Left kidney (tissue), 2 donors: ENCODE data around the gene EMP3. TPM values are rescaled to one million over a fixed set of nuclear protein-coding genes. Genes with fewer than 3 reads are reported as not detected.

Source experiments
- DNase-seq: peaks from one replicate; pipeline ENCODE4 v3.0.0-alpha.2; 2013
- polyA plus RNA-seq: library from polyadenylated mRNA; unstranded; fragments of 120-200 nt; gene quantifications from one replicate; pipeline ENCODE4 v1.2.1, GENCODE V29; 2013; ENCODE audit not compliant: insufficient read length

Gene EMP3
- polyA plus RNA-seq, 1 donor: 62.3 TPM

- no peak for DNase-seq
Measured at GRCh38 chr19:48342841-48343540, 17.6 kb downstream of the EMP3 start.

DNA sequence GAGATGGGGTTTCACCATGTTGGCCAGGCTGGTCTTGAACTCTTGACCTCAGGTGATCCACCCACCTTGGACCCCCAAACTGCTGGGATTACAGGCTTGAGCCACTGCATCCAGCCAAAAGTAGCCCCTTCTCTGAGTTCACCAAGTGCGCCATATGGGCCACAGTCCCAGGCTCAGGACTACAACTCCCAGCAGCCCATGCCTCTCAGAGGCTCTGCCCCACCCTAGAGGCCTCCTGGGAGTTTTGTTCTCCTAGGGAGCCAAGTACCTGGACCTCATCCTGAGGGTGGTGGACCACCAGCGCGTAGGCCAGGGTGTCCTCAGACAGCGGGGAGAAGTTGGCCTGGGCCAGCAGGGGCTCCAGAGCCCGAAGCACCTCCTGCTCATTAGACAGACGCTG lies 19.5 kb downstream of the EMP3 start:
- DNase-seq: no peak

DNA sequence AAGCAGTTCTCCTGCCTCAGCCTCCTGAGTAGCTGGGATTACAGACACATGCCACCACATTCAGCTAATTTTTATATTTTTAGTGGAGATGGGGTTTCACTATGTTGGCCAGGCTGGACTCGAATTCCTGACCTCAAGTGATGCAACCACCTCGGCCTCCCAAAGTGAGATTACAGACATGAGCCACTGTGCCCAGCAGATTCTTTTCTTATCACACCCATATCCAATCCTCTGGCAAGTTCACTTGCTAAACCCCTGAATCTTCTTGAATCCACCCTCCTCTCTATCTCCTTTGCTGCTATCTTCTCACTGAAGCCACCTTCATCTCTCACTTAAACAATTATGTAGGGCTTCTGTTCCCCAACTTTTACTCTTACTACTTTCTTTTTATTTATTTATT lies 20.8 kb downstream of the EMP3 start:
- no peak for DNase-seq

DNA sequence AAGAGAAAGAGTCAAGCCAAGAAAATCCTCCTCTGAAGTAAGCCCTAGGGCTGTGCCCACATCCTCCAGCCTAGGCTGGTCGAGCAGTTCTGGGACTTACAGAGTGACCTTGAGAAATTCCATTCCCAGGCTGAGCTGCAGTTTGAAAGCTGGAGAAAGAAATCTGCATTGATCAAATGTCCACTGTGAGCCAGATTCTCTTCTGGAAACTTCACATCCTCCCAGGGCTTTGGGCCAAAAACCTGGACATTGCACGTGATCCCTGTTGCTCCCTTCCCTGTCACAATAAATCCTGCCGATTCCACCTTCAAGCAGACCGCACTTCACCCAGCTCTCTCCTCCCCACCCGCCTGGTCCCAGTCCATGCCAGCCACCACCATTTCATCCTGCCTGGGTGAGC lies 22.7 kb downstream of the EMP3 start:
- DNase-seq: no peak

DNA sequence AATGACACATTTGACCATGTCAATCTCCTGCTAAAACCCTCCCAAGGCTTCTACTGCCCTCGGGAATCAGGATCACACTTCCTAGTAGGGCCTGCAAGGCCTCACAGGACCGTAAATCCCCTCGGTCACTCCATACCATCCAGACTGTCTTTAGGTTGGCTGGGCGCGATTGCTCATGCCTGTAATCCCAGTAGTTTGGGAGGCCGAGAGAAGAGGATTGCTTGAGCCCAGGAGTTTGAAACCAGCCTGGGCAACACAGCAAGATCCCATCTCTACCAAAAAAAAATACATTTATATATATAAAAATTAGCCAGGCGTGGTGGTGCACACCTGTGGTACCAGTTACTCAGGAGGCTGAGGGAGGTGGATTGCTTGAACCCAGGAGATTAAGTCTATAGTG lies 23.4 kb downstream of the EMP3 start:
- DNase-seq: no peak

GRCh38 chr19:48350856-48351255 lies 25.5 kb downstream of the EMP3 start:
- no peak for DNase-seq

DNA sequence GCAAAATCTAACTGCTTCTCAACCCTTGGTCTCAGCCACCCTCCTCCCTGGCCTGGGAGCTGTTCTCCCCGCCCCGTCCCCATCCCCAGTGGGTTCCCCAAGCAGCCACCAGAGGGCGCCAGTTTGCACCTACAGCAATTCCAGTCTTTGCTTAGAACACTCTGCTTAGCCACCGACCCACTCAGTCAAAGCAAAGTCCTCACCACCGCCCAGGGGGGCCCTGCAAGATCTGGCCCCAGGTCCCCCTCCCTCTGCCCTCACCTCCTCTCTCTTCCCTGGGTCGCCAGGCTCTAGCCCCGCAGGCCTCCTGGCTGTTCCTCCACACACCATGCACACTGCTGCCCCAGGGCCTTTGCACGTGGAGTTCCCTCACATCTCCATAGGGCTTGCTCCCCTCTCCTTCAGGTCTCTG lies 26.0 kb downstream of the EMP3 start:
- no peak for DNase-seq

GRCh38 chr19:48353677-48354076 lies 28.3 kb downstream of the EMP3 start:
- no peak for DNase-seq

DNA sequence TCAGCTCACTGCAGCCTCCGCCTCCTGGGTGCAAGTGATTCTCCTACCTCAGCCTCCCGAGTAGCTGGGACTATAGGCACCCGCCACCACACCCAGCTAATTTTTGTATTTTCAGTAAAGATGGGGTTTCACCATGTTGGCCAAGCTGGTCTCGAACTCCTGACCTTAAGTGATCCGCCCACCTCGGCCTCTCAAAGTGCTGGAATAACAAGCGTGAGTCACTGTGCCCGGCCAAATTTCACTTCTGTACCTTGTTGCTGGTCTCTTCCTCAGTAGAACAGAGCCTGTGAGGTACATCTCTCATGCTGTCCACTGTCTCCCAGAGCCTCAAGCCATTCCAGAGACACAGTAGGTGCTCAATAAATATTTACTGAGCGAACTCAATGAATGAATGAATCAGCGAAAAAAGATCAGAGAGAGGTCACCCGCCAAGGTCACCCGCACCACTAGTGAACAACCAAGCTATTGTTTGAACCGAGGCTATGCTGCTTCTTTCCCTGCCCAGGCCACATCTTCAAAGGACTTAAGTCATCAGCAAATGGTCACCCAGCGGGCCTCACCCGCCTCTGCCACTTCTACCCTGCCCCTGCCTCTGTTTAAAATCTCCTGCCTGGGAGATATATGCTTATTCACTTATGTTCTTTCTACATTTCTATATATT lies 29.1 kb downstream of the EMP3 start:
- no peak for DNase-seq

DNA sequence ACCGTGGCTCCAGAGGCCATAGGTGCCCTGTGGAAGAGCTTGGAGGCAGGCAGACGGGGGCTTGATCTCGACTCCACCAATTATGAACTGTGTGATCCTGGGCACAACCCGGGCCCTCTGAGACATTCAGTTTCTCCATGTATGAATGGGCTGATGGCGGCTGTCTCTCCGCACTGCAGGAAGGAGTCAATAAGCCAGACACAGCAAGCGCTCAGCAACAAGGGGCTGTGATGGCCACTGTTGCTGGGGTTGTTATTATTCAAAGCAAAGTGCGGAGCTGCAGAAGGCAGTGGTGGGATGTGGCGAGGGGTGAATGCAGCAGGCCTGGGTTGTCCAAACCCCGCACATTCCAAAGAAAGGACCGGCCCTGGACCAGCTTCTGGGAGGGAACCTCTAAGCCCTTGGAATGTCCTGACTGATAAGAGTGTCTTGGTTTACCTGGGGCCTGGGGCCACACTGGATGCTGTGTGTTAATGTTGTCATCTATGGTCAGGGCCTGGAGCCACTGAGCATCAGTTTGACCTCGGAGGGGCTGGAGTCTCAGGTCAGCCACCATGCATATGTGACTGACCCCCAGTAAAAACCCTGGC lies 30.1 kb downstream of the EMP3 start:
- DNase-seq: no peak

GRCh38 chr19:48359123-48359522 lies 33.8 kb downstream of the EMP3 start:
- no peak for DNase-seq

DNA sequence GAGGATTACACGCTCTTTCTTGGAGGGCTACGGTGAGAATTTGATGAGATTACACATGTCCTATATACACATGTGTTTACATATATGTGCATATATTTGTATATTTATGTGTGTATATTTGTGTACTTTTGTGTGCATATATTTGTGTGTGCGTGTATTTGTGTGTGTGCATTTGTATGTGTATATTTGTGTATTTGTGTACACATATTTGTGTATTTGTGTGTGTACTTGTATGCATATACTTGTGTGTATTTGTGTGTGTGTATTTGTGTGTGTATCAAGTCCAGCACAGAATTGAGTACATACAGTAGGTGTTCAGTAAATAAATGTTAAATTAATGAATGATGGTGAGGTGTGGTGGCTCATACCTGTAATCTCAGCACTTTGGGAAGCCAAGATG lies 36.6 kb downstream of the EMP3 start:
- DNase-seq: no peak

DNA sequence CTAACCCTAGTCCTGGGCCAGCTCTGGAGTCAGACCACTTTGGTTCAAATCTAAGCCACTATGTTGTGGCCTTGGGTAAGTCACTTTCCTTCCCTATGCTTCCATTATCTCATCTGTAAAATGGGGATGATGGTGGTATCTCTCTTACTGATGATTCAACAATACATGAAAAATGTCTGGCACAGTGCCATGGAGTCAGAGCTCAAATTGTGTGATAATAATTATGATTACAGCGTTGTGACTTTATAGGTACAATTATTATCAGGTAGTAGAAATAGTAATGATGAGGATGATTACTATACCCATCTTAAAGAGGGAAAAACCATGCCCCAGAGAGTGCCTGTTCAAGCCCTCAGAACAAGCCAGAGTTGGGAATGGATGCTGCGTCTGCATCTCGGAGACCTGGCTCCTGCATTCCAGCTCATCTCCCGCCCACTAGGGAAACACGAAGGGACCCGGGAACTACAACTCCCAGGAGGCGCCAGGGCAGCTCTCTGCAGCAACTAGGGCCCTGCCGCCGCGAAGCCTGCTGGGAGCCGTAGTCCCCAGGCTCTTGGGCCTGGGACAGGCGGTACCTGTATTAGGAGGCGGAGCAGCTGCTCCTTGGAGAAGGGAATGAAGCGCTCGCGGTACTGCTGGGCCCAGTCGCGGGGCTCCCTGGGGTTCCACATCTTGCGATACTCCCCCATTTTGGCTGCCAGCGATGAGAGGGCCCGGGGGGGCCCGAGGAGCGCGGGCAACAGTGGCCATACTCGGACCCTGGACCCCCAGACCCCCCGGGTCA lies 37.6 kb downstream of the EMP3 start:
- DNase-seq: peak; percentile 93

- no peak for DNase-seq
Measured at GRCh38 chr19:48363500-48363809, 38.1 kb downstream of the EMP3 start.

- peak; percentile 100 for DNase-seq
Measured at GRCh38 chr19:48363810-48364597, 38.7 kb downstream of the EMP3 start, which contains the start of the genes SYNGR4 and TMEM143. Gene SYNGR4 (plus strand): TSS chr19:48364367. CDS start chr19:48365843, 1,476 bp downstream. Gene TMEM143 (minus strand): TSS chr19:48363940. CDS start chr19:48363920, 20 bp downstream.

DNA sequence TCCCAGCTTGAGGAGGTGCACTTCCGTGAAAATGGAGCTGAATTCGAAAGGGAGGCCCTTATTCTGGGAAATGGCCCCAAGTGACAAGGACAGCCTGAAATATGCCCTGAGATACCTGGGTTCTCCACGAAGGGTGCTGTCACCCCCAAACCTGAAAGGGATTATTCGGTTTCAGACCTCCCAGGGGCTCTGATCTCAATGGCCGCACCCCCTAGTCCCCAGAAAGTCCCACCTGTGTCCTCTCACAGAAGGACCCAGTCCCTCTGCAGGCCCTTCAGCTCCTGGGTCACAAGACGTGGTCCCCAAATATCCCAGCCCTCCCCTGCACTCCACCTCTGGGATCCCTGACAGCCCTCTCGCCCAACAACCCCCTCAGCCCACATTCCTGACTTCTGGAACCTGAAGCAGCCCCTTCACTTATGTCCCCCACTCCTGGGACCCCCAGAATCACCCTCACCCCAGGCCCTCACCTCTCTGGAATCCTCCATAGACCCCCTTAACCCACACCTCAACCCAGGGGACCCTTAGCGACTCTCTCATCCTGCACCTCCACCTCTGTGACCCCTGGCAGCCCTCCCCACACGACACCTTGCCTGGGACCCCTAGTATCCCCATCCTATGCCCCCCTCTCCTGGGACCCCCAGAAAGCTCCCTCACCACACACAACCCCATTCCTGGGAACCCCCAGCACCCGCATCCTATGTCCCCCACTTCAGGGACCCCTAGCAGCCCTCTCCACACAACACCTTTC lies 39.4 kb downstream of the EMP3 start:
- DNase-seq: no peak

GRCh38 chr19:48365602-48366001 lies 40.2 kb downstream of the EMP3 start:
- DNase-seq: no peak

DNA sequence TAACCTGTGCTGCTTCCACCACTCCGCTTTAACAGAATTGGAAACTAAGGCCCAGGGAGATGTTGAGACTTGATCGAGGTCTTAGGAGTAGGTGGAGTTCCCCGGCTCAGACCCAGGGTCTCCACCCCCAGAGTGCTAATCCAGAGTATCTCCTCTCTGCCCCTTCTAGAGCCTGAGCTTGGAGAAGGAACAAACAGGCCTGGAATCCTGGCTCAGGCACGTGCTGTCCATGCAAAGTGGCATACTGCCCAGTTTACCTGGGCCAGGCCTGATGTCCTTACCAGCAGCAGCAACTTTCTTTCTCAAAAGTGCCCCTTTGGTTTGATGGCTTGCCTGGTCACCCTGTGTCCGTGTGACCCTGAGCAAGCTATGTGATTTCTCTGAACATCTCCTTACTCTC lies 42.5 kb downstream of the EMP3 start:
- no peak for DNase-seq

DNA sequence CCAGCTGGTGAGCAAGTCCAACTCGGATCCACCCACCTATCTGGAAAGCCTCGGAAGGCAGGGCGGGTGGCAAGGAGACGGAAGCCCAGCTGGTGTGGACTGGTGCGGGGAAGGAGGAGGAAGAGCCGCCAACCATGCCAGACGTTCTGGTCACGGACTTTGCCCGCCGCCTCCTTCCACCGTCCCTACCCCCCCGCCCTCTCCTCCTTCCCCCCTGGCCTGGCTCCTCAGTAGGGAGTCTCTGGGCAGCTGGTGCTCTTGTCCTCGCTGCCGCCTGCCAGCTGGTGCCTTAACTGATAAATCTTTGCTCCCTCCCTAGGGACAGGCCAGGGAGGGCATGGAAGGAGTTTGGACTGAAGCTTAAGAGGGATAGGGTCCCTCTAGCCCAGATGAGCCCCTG lies 43.6 kb downstream of the EMP3 start:
- peak; percentile 36 for DNase-seq

DNA sequence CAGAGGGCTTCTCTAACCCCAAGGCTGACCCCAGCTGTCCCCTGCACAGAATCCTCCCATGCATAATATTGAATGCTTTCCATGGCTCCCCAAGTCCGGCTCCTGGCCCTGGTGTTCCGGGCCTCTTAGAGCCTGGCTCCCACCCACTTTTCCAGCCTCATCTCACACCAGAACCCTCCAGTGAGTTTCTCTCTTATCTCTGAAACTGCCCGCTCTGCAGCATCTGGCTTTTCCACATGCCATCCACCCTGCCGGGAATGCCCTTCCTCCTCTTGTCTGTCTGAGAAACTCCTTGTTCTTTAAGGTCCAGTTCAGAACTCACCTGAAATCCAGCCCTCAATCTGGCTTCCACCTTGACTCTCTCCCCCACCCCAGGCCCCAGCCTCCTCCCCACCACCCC lies 45.6 kb downstream of the EMP3 start:
- no peak for DNase-seq

GRCh38 chr19:48371367-48371766 lies 46.0 kb downstream of the EMP3 start:
- no peak for DNase-seq
